Immature natural killer cell (primary cell): ENCODE data around the gene SAT1. TPM values are rescaled to one million over a fixed set of nuclear protein-coding genes. Genes with fewer than 3 reads are reported as not detected.
"Not testable (repeated sequence)": the region's sequence is repeated elsewhere in the genome, so short reads cannot be mapped to it uniquely, and the experiment has no call there.

ENCODE experiments used
- DNase-seq, 3 donors: peaks; one replicate each; pipeline ENCODE4 v3.0.0; 2022; ENCODE audit warnings: mixed read lengths in 1 of 3
- H3K27ac Mint-ChIP-seq, 6 donors: one replicate each; pipeline ENCODE4 v1.8.0; 2020; ENCODE audit warnings: mixed read lengths in 6 of 6, mild to moderate bottlenecking in 5 of 6, inconsistent platforms in 4 of 6, moderate library complexity in 3 of 6
- H3K27me3 Mint-ChIP-seq, 3 donors: one replicate each; pipeline ENCODE4 v1.8.0; 2020 to 2021; ENCODE audit warnings: low read depth in 3 of 3, mild to moderate bottlenecking in 3 of 3, mixed read lengths in 3 of 3, moderate library complexity in 3 of 3, inconsistent platforms in 1 of 3
- H3K36me3 Mint-ChIP-seq, 3 donors: one replicate each; pipeline ENCODE4 v1.8.0; 2020; ENCODE audit warnings: mixed read lengths in 3 of 3, inconsistent platforms in 2 of 3, mild to moderate bottlenecking in 2 of 3
- H3K4me1 Mint-ChIP-seq, 2 donors: one replicate each; pipeline ENCODE4 v1.8.0; 2020; ENCODE audit warnings: inconsistent platforms in 2 of 2, mild to moderate bottlenecking in 2 of 2, mixed read lengths in 2 of 2, moderate library complexity in 1 of 2
- H3K4me3 Mint-ChIP-seq, 5 donors: one replicate each; pipeline ENCODE4 v1.8.0; 2020; ENCODE audit warnings: mild to moderate bottlenecking in 5 of 5, mixed read lengths in 5 of 5, inconsistent platforms in 3 of 5, moderate library complexity in 3 of 5
- H3K9me3 Mint-ChIP-seq, 6 donors: one replicate each; pipeline ENCODE4 v1.8.0; 2020; ENCODE audit warnings: mild to moderate bottlenecking in 6 of 6, mixed read lengths in 6 of 6, inconsistent platforms in 4 of 6, moderate library complexity in 3 of 6
- polyA plus RNA-seq, 3 donors: library from polyadenylated mRNA; unstranded; fragments of 300-500 nt; fragmentation: Illumina TruSeq; gene quantifications; one replicate each; pipeline ENCODE4 v1.2.3, GENCODE V29; 2021

SAT1 gene
- polyA plus RNA-seq = 100 to 1,000 TPM; 114 to 196 (median 123) TPM

DNA sequence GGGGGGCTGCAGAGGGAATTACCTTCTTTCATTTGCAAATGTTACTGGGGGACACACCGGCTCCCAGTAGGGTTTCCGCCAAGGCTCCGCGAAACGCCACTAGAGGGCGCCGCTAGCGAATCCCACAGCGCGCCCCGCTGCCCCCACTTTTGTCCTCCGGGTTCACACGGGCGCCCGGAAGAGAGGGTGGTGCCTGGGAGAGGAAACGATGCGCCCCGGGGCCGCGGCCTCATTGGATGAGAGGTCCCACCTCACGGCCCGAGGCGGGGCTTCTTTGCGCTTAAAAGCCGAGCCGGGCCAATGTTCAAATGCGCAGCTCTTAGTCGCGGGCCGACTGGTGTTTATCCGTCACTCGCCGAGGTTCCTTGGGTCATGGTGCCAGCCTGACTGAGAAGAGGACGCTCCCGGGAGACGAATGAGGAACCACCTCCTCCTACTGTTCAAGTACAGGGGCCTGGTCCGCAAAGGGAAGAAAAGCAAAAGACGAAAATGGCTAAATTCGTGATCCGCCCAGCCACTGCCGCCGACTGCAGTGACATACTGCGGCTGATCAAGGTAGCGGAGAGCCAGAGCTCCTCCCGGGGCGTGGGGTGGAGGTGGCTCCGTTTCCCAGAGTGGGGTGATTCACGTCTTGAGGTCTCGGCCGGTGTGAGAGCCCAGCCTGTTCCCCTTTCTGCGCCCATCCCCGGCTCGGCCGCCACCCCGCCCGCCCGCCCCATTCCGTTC, at the start of gene SAT1:
Gene SAT1, plus strand, starts transcription at position 311 of the 726 bp plus-strand sequence. Its CDS starts 179 bp downstream, at position 490.
- Mint-ChIP-seq H3K9me3 (no peaks in the 10 kb centered on the region), H3K4me3 (peak within 1 kb of the TSS; percentile 94 to 98 (median 97)), H3K36me3 (peaks cover 10 to 18% (median 14%) of the 10 kb centered on the region in 3 donors), H3K4me1 (peaks cover 34 to 45% of the 10 kb centered on the region in 2 donors), H3K27ac (peak within 1 kb of the TSS; percentile 90 to 98 (median 96)), H3K27me3 (peaks cover 13 to 16% (median 15%) of the 10 kb centered on the region in 3 donors)
- peak; percentile 92 to 94 (median 92) for DNase-seq

DNA sequence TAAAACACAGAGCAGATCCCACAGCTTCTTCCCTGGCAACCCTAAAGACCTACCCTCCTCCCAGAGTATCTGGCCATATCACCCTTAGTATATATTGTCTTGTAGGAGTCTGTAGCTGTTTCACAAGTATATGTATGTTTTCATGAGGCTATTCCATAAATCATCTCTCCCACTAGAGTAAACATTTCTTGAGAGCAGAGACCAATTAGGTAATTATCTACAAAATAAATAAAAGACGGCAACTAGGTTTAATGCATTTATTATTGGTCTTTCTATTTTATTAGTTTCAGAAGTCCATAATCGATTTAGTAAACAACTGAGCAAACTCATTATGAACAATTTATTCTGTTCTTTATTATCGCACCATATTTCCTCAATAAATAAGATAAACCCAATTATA, 46.9 kb upstream of the SAT1 start:
- peaks cover 3 to 5% of the 10 kb centered on the region in 2 donors for H3K4me1 Mint-ChIP-seq
- peaks cover 0 to 5% (median 0%) of the 10 kb centered on the region in 3 donors for H3K36me3 Mint-ChIP-seq
- no peak overlapping the region for H3K4me3 Mint-ChIP-seq
- H3K27me3 Mint-ChIP-seq = no peaks in the 10 kb centered on the region
- H3K9me3 Mint-ChIP-seq = no peaks in the 10 kb centered on the region
- peak overlapping the region in 1 of 6 donors; percentile 67 for H3K27ac Mint-ChIP-seq
- DNase-seq = no peak

DNA sequence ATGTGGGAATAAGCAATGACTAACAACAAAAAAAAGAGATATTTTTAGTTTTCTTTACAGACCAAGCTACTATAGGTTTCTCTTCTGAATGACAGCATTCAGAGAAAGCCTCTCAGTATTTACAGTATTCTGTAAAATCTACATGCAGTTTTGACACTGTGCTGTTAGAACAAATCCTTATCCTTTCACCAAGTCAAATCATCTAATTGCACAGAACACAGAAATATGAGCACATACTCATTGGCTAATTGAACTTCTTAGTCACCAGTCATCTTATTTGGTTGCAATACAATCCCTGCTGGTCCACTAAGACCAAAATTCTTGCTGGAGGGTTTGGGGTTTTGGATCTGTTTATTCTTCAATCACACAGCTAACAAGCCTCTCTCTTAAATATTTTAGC, 45.6 kb upstream of the SAT1 start:
- H3K4me1 Mint-ChIP-seq = peaks cover 15 to 18% of the 10 kb centered on the region in 2 donors
- DNase-seq = no peak
- H3K27ac Mint-ChIP-seq = no peak overlapping the region
- peaks cover 0 to 6% (median 3%) of the 10 kb centered on the region in 3 donors for H3K27me3 Mint-ChIP-seq
- no peaks in the 10 kb centered on the region for H3K9me3 Mint-ChIP-seq
- H3K36me3 Mint-ChIP-seq = peaks cover 0 to 5% (median 0%) of the 10 kb centered on the region in 3 donors
- H3K4me3 Mint-ChIP-seq = no peak overlapping the region

DNA sequence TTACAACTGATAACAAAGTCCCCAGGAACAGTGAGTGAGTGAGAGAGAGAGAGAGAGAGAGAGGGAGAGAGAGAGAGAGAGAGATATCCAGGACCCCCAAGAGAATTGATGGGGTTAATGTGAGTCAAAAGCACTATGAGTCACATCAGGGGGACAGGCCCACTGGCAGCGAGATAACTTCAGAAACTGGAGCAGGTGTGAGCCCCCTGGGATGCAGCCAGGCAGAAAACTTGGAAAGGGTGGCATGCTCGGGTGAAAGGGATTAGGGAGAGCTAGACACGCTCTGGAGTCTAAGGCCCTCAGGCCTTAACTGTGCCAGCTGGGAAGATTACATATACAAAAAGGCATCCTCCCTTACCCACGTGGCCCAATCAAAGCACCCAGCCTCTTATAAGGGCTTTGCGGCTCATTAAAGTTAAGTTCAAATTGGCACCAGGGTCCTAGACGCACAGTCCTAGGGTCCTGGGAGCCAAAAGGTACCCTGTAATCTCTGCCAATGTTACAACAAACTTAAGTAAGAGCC, 40.7 kb upstream of the SAT1 start:
- Mint-ChIP-seq H3K36me3 (no peaks in the 10 kb centered on the region), H3K9me3 (no peaks in the 10 kb centered on the region), H3K4me1 (peaks cover 25 to 27% of the 10 kb centered on the region in 2 donors), H3K27ac (peak overlapping the region; percentile 7 to 87 (median 76)), H3K27me3 (peaks cover 4 to 8% (median 8%) of the 10 kb centered on the region in 3 donors), H3K4me3 (peak overlapping the region; percentile 86 to 94 (median 90))
- DNase-seq = peak in 1 of 3 donors; percentile 3

DNA sequence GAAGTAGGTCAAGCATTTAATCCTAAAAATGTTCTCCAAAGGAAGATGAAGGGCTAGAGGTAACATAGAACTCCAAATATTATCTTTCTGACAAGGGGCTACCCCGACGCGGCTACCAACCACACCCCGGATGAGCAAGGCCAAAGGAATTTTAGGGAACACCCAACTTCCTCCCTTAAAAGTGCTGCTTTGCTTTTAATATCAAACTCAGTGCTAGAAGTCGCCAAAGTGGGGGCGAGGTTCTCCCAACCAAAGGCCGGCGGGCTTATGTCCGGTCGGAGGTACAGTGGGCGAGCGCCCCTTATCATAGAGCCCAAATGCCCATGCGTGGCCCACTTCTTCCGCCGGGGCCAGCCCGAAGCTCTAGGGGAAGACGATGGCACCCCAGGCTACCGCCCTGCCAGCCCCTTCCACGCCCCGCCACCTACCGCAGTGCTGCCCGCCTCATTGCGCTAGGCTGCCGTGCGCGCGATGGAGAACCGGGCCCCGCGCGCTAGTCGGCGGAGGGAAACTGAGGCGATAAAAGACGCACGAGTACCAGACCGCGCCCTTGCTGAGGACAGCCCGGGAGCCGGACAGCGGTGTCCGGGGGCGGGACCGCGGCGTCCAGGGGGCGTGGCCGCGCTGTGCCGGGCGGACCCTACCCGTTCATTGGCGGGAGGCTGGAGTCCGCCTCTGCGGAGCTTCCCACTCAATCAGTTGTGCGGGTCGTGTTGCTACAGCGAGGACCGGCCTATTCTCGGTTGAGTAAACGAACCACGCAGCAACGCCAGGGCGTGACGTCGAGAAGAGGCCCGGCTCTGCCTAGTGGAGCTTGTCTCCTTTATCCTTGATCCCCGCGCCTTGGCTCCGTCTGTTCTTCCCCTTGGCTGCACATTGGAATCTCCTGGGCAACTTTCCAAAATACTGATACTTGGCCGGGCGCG, 40.0 kb upstream of the SAT1 start, which contains the start of gene ACOT9:
Gene ACOT9, minus strand, starts transcription at position 580 of the 926 bp plus-strand sequence. Its CDS starts 132 bp downstream, at position 448.
- Mint-ChIP-seq H3K27ac (peak within 1 kb of the TSS; percentile 65 to 93 (median 82)), H3K36me3 (no peaks in the 10 kb centered on the region), H3K4me1 (peaks cover 25 to 27% of the 10 kb centered on the region in 2 donors), H3K27me3 (peaks cover 4 to 8% (median 8%) of the 10 kb centered on the region in 3 donors), H3K9me3 (no peaks in the 10 kb centered on the region), H3K4me3 (peak within 1 kb of the TSS; percentile 86 to 94 (median 90))
- DNase-seq = peak; percentile 73 to 78 (median 77)

DNA sequence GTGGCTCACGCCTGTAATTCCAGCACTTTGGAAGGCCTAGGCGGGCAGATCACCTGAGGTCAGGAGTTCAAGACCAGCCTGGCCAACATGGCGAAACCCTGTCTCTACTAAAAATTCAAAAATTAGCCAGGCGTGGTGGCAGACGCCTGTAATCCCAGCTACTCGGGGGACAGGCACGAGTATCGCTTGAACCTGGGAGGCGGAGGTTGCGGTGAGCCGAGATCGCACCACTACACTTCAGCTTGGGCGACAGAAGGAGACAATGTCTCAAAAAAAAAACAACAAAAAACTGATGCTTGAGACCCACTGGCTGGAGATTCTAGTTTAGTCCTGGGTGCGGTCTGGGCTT, 39.4 kb upstream of the SAT1 start:
- not testable (repeated sequence) for DNase-seq, H3K27me3 Mint-ChIP-seq, H3K9me3 Mint-ChIP-seq, H3K36me3 Mint-ChIP-seq
- H3K27ac Mint-ChIP-seq = peak overlapping the region; percentile 53 to 93 (median 82)
- peaks cover 25 to 27% of the 10 kb centered on the region in 2 donors for H3K4me1 Mint-ChIP-seq
- peak overlapping the region; percentile 79 to 94 (median 87) for H3K4me3 Mint-ChIP-seq

DNA sequence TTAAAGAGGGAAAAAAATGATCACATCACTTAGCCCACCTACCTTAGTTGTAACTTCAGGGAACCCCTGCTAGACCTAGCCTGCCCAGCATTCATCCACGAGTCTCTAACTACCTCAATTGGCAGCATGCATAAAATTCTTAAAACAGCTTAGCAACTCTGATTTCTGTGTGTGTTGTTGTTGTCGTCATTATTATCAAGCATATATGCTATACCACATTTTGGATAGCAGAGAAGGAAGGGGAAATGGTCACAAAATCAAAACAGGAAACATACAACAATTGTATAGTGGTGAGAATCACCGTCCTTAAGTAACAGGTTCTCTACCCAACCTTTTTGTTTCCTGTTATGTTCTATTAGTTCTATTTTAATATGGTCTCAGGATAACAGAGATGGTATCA, 37.2 kb upstream of the SAT1 start:
- H3K4me3 Mint-ChIP-seq = peak overlapping the region in 3 of 5 donors; percentile 27 to 65 (median 39)
- H3K36me3 Mint-ChIP-seq = no peaks in the 10 kb centered on the region
- H3K27me3 Mint-ChIP-seq = peaks cover 4 to 11% (median 10%) of the 10 kb centered on the region in 3 donors
- no peaks in the 10 kb centered on the region for H3K9me3 Mint-ChIP-seq
- H3K27ac Mint-ChIP-seq = peak overlapping the region in 4 of 6 donors; percentile 76 to 89 (median 78)
- H3K4me1 Mint-ChIP-seq = peaks cover 24 to 25% of the 10 kb centered on the region in 2 donors
- DNase-seq = peak; percentile 2 to 35 (median 29)

DNA sequence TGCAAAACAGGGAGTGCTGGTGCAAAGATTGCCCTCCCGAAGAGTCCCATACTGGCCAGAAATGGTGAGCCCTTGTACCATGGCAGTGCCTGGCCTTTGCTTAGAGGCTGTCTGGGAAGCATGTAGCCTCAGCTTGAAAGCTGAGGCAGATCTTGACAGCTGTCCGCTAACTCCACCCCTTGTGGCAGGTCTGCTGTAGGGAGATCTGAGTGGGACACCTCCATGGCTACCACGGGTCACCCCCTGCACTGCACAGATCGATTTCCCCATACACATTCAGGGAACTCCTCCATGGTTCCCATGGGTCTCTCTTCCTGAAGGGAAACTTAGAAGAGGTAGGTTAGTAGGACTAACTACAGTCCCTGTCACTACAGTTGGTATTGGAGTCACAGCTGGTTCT, 33.8 kb upstream of the SAT1 start:
- Mint-ChIP-seq H3K36me3 (no peaks in the 10 kb centered on the region), H3K4me1 (peaks cover 5 to 7% of the 10 kb centered on the region in 2 donors), H3K4me3 (no peak overlapping the region), H3K27ac (peak overlapping the region in 2 of 6 donors; percentile 25 to 40), H3K9me3 (no peaks in the 10 kb centered on the region), H3K27me3 (peaks cover 3 to 5% (median 4%) of the 10 kb centered on the region in 3 donors)
- DNase-seq = no peak

DNA sequence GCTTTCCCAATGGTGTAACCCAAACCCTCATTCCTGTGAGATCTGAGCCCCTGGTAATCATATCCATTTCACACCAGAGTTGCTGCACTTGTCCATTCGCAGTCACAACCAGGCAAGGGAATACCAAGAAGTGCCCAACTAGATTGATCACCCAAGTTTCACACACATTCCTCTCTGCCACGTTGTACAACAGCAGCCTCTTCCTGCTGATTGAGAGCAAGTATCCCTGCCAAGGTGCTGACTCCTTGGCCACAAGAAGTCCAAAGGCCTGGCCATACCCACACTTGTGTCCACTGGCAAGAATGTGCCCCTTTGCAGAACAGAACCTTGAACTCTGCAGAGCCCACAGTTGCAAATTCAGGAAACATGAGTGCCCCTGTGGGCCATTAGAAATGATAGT, 33.4 kb upstream of the SAT1 start:
- Mint-ChIP-seq H3K27me3 (peaks cover 2 to 5% (median 3%) of the 10 kb centered on the region in 3 donors), H3K4me3 (no peak overlapping the region), H3K4me1 (peaks cover 5 to 7% of the 10 kb centered on the region in 2 donors), H3K36me3 (no peaks in the 10 kb centered on the region), H3K9me3 (no peaks in the 10 kb centered on the region), H3K27ac (peak overlapping the region in 2 of 6 donors; percentile 25 to 40)
- no peak for DNase-seq

DNA sequence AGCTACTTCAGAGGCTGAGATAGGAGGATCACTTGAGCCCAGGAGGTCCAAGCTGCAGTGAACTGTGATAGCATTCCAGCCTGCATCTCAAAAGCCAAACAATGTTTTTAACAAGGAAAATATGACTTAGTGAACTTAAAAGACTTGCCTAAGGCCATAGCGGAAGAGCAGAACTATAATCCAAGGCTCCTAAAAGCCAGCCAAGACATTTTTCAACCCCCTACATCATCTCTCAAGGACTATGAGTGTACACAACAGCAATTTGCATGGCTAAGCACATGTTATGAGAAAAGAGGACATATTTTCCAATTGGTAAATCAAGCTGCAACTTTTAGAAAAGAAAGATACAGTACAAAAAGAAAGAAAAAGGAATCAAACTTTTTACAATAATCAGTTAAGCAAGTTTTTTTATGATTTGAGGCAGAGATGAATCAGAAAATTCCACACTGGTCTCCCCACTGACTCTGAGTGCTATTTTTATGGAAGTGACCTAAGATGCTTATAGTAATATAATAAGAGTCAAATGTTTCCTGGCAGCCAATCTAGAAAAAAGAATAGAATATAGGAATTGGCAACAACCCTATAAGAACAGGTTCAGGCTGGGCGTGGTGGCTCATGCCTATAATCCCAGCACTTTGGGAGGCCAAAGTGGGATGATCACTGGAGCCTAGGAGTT, 30.1 kb upstream of the SAT1 start:
- Mint-ChIP-seq H3K27ac (no peak overlapping the region), H3K4me3 (no peak overlapping the region), H3K4me1 (peaks cover 0 to 2% of the 10 kb centered on the region in 2 donors)

DNA sequence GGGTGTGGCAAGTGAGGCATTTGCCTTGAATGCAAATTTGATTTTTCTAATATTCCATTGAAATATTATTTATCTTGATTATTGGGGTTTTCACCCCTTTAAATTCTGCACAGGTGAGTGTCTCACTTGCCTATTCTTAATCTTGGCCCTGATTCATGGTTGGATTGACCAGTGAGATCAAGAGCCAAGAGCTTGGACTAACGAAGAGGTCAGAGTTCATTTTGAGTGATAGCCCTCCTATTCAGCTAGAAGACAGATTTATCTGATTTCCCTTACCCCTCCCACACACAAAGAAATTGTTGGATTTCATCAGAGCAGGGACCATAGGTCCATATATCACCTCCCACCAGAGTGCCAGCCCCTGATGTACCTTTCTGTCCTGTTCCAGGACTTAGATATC, 28.3 kb upstream of the SAT1 start:
- DNase-seq = no peak
- Mint-ChIP-seq H3K9me3 (no peaks in the 10 kb centered on the region), H3K27me3 (peaks cover 0 to 3% (median 2%) of the 10 kb centered on the region in 3 donors), H3K4me1 (peaks cover 0 to 2% of the 10 kb centered on the region in 2 donors), H3K36me3 (no peaks in the 10 kb centered on the region), H3K27ac (no peak overlapping the region), H3K4me3 (no peak overlapping the region)

More for the DNA sequence above, 30.1 kb upstream of the SAT1 start:
- Mint-ChIP-seq H3K36me3 (no peaks in the 10 kb centered on the region), H3K27me3 (peaks cover 0 to 4% (median 3%) of the 10 kb centered on the region in 3 donors), H3K9me3 (no peaks in the 10 kb centered on the region)
- no peak for DNase-seq

DNA sequence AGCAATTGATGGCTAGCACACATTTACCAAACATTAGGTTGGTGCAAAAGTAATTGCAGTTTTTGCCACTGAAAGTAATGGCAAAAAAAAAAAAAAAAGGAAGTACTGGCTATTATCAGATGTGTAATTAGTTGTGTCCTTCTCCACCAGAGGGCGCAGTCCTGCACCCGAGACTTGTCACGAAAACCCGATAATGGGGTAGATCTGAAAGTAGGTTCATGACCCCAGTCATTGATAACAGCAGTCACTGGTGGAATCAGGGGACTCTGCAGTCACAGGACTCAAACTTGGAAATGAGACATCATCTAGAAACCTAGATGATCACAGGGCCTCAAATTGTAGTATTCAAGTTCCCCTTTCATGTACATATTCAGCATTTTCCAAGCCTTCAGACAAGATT, 26.8 kb upstream of the SAT1 start:
- peak; percentile 53 to 67 (median 65) for DNase-seq
- H3K4me1 Mint-ChIP-seq = peaks cover 0 to 2% of the 10 kb centered on the region in 2 donors
- H3K9me3 Mint-ChIP-seq = no peaks in the 10 kb centered on the region
- H3K27me3 Mint-ChIP-seq = peaks cover 0 to 2% (median 0%) of the 10 kb centered on the region in 3 donors
- H3K36me3 Mint-ChIP-seq = no peaks in the 10 kb centered on the region
- peak overlapping the region in 1 of 5 donors; percentile 42 for H3K4me3 Mint-ChIP-seq
- no peak overlapping the region for H3K27ac Mint-ChIP-seq

DNA sequence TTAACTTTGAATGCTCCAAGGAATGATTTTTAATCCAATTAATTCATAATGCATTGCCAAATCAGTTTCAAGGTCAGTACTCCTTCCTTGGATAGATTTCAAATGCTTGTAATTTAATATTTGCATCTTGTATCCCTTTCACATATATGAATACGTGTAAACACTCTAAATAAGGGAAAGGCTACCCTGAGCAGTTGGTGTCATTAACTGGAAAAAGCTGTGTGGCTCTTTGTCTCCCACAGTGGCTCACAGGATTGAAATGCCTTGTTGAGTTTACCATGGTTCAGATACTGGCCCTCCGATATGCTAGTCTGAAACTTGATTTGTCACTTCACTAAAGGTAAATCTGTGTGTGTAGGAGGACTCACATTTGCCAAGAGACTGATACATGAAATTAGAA, 23.2 kb upstream of the SAT1 start:
- H3K27me3 Mint-ChIP-seq = peaks cover 0 to 2% (median 0%) of the 10 kb centered on the region in 3 donors
- H3K9me3 Mint-ChIP-seq = no peaks in the 10 kb centered on the region
- H3K27ac Mint-ChIP-seq = no peak overlapping the region
- DNase-seq = no peak
- peaks cover 2 to 4% of the 10 kb centered on the region in 2 donors for H3K4me1 Mint-ChIP-seq
- H3K36me3 Mint-ChIP-seq = no peaks in the 10 kb centered on the region
- H3K4me3 Mint-ChIP-seq = no peak overlapping the region
